Measurements from ENCODE around the gene FAM222B. TPM values are rescaled to one million over a fixed set of nuclear protein-coding genes. Genes with fewer than 3 reads are reported as not detected.

Gene FAM222B
- polyA plus RNA-seq, 1 donor (not counting 4 experiments of a cell fraction or from before 2014, with no cell fraction given), result 6.5 TPM

GRCh38 chr17:28891201-28891600 is 48.6 kb upstream of the FAM222B start:
- no peaks in the 10 kb centered on the region for H3K27me3 ChIP-seq (ENCODE audit: control insufficient read depth, extremely low read depth, insufficient read depth, low read length)
- H3K9ac ChIP-seq (ENCODE audit: control insufficient read depth, extremely low read depth, insufficient read depth, low read length), result no peak overlapping the region
- dilution Hi-C loops (cut with MboI; ENCODE audit: extremely low pct_ligation_motif_present, low sequenced_read_pairs), result no loop called here
- TF ChIP-seq, protein P1, sequence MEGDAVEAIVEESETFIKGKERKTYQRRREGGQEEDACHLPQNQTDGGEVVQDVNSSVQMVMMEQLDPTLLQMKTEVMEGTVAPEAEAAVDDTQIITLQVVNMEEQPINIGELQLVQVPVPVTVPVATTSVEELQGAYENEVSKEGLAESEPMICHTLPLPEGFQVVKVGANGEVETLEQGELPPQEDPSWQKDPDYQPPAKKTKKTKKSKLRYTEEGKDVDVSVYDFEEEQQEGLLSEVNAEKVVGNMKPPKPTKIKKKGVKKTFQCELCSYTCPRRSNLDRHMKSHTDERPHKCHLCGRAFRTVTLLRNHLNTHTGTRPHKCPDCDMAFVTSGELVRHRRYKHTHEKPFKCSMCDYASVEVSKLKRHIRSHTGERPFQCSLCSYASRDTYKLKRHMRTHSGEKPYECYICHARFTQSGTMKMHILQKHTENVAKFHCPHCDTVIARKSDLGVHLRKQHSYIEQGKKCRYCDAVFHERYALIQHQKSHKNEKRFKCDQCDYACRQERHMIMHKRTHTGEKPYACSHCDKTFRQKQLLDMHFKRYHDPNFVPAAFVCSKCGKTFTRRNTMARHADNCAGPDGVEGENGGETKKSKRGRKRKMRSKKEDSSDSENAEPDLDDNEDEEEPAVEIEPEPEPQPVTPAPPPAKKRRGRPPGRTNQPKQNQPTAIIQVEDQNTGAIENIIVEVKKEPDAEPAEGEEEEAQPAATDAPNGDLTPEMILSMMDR (optimal IDR thresholded peaks at IDR 0.05 in 1 of 3, IDR thresholded peaks at IDR 0.05 in 1 of 3, conservative IDR thresholded peaks at IDR 0.05 in 1 of 3; ENCODE audit: extremely low read depth in 1 of 3, insufficient read depth in 2 of 3, low read length in 3 of 3), result no peak
- no peak for TF ChIP-seq EZH2 (IDR thresholded peaks at IDR 0.05; ENCODE audit: low read length)
- H3K36me3 ChIP-seq (ENCODE audit: control insufficient read depth in 2 of 2, extremely low read depth in 1 of 2, insufficient read depth in 2 of 2, low read length in 2 of 2), result peaks cover 4 to 6% of the 10 kb centered on the region in 2 experiments
- H3K79me2 ChIP-seq (ENCODE audit: control insufficient read depth, insufficient read depth, low read length), result peaks cover 13% of the 10 kb centered on the region
- peaks cover 3% of the 10 kb centered on the region for H3K9me1 ChIP-seq (ENCODE audit: control insufficient read depth, extremely low read depth, insufficient read depth, low read length)
- no peak overlapping the region for H3K4me3 ChIP-seq (ENCODE audit: control insufficient read depth in 2 of 3, extremely low read depth in 1 of 3, insufficient read depth in 2 of 3, low read depth in 1 of 3, low read length in 3 of 3)
- FAIRE-seq (no peak), DNase-seq (ENCODE audit: low read depth, low spot score) (no peak)
- H2AFZ ChIP-seq (ENCODE audit: control insufficient read depth, low read length), result no peak overlapping the region
- H3K9me3 ChIP-seq (ENCODE audit: control insufficient read depth, low read depth, low read length), result no peaks in the 10 kb centered on the region
- H3K4me2 ChIP-seq (ENCODE audit: control insufficient read depth, extremely low read depth, insufficient read depth, low read depth, low read length), result no peak overlapping the region
- peaks cover 21% of the 10 kb centered on the region for H3K4me1 ChIP-seq (ENCODE audit: control insufficient read depth, extremely low read depth, insufficient read depth, low read length)
- no peaks in the 10 kb centered on the region for H4K20me1 ChIP-seq (ENCODE audit: control insufficient read depth, extremely low read depth, insufficient read depth, low read length)
- no peak overlapping the region for H3K27ac ChIP-seq (ENCODE audit: control insufficient read depth, insufficient read depth, low read length)

GRCh38 chr17:28889996-28890395 is 47.4 kb upstream of the FAM222B start:
- Histone ChIP-seq H3K36me3 (ENCODE audit: control insufficient read depth in 2 of 2, extremely low read depth in 1 of 2, insufficient read depth in 2 of 2, low read length in 2 of 2) (peaks cover 9 to 11% of the 10 kb centered on the region in 2 experiments), H3K9me3 (ENCODE audit: control insufficient read depth, low read depth, low read length) (no peaks in the 10 kb centered on the region), H3K4me3 (ENCODE audit: control insufficient read depth in 2 of 3, extremely low read depth in 1 of 3, insufficient read depth in 2 of 3, low read depth in 1 of 3, low read length in 3 of 3) (no peak overlapping the region), H3K4me2 (ENCODE audit: control insufficient read depth, extremely low read depth, insufficient read depth, low read depth, low read length) (no peak overlapping the region), H3K27me3 (ENCODE audit: control insufficient read depth, extremely low read depth, insufficient read depth, low read length) (no peaks in the 10 kb centered on the region), H4K20me1 (ENCODE audit: control insufficient read depth, extremely low read depth, insufficient read depth, low read length) (no peaks in the 10 kb centered on the region), H2AFZ (ENCODE audit: control insufficient read depth, low read length) (no peak overlapping the region), H3K27ac (ENCODE audit: control insufficient read depth, insufficient read depth, low read length) (no peak overlapping the region), H3K4me1 (ENCODE audit: control insufficient read depth, extremely low read depth, insufficient read depth, low read length) (peaks cover 16% of the 10 kb centered on the region), H3K79me2 (ENCODE audit: control insufficient read depth, insufficient read depth, low read length) (peaks cover 6% of the 10 kb centered on the region), H3K9me1 (ENCODE audit: control insufficient read depth, extremely low read depth, insufficient read depth, low read length) (no peaks in the 10 kb centered on the region), H3K9ac (ENCODE audit: control insufficient read depth, extremely low read depth, insufficient read depth, low read length) (no peak overlapping the region)
- no peak for FAIRE-seq
- no peak for DNase-seq (ENCODE audit: low read depth, low spot score)
- TF ChIP-seq EZH2 (IDR thresholded peaks at IDR 0.05; ENCODE audit: low read length), result no peak
- TF ChIP-seq, protein P1 (optimal IDR thresholded peaks at IDR 0.05 in 1 of 3, IDR thresholded peaks at IDR 0.05 in 1 of 3, conservative IDR thresholded peaks at IDR 0.05 in 1 of 3; ENCODE audit: extremely low read depth in 1 of 3, insufficient read depth in 2 of 3, low read length in 3 of 3), result no peak
- dilution Hi-C loops (cut with MboI; ENCODE audit: extremely low pct_ligation_motif_present, low sequenced_read_pairs), result no loop called here
